Stimulated activated CD8-positive, alpha-beta memory T cell treated with anti-CD3 and anti-CD28 coated beads, Interleukin-15, amount 100 ng/mL, for 1 hour (primary cell): ENCODE measurements around the gene DOP1B.
"Not testable (repeated sequence)": the region's sequence is repeated elsewhere in the genome, so short reads cannot be mapped to it uniquely, and the experiment has no call there.

Experiments
- DNase-seq: peaks from one replicate; pipeline ENCODE4 v3.0.0-alpha.2; 2020; ENCODE audit warnings: low read depth

The DOP1B gene

GRCh38 chr21:36171336-36171735, 14.7 kb downstream of the DOP1B start:
- DNase-seq, result no peak

GRCh38 chr21:36171741-36172331, 15.2 kb downstream of the DOP1B start:
- no peak for DNase-seq

GRCh38 chr21:36174780-36175179, 18.2 kb downstream of the DOP1B start:
- DNase-seq, result no peak

- no peak for DNase-seq
Measured at GRCh38 chr21:36175771-36176565, 19.3 kb downstream of the DOP1B start.

- no peak for DNase-seq
Measured at GRCh38 chr21:36178349-36178748, 21.7 kb downstream of the DOP1B start.

- no peak for DNase-seq
Measured at GRCh38 chr21:36179145-36179544, 22.5 kb downstream of the DOP1B start.

- no peak for DNase-seq
Measured at GRCh38 chr21:36180963-36181362, 24.3 kb downstream of the DOP1B start.

GRCh38 chr21:36183144-36183795, 26.6 kb downstream of the DOP1B start:
- no peak for DNase-seq

GRCh38 chr21:36184545-36184944, 27.9 kb downstream of the DOP1B start:
- no peak for DNase-seq

GRCh38 chr21:36185523-36185922, 28.9 kb downstream of the DOP1B start:
- no peak for DNase-seq

- DNase-seq, result no peak
Measured at GRCh38 chr21:36186081-36186480, 29.5 kb downstream of the DOP1B start.

GRCh38 chr21:36186506-36187399, 30.1 kb downstream of the DOP1B start:
- no peak for DNase-seq

GRCh38 chr21:36188081-36188681, 31.6 kb downstream of the DOP1B start:
- DNase-seq, result no peak

- no peak for DNase-seq
Measured at GRCh38 chr21:36188937-36189336, 32.3 kb downstream of the DOP1B start.

- DNase-seq, result no peak
Measured at GRCh38 chr21:36190736-36191135, 34.1 kb downstream of the DOP1B start.

- DNase-seq, result no peak
Measured at GRCh38 chr21:36193200-36193599, 36.6 kb downstream of the DOP1B start.

- no peak for DNase-seq
Measured at GRCh38 chr21:36194024-36194423, 37.4 kb downstream of the DOP1B start.

GRCh38 chr21:36195613-36196012, 39.0 kb downstream of the DOP1B start:
- no peak for DNase-seq

GRCh38 chr21:36199021-36199420, 42.4 kb downstream of the DOP1B start:
- DNase-seq, result no peak

- not testable (repeated sequence) for DNase-seq
Measured at GRCh38 chr21:36199575-36199974, 43.0 kb downstream of the DOP1B start.

GRCh38 chr21:36200081-36200561, 43.5 kb downstream of the DOP1B start:
- no peak for DNase-seq
